Measurements from ENCODE around the gene DPM2.

DNA sequence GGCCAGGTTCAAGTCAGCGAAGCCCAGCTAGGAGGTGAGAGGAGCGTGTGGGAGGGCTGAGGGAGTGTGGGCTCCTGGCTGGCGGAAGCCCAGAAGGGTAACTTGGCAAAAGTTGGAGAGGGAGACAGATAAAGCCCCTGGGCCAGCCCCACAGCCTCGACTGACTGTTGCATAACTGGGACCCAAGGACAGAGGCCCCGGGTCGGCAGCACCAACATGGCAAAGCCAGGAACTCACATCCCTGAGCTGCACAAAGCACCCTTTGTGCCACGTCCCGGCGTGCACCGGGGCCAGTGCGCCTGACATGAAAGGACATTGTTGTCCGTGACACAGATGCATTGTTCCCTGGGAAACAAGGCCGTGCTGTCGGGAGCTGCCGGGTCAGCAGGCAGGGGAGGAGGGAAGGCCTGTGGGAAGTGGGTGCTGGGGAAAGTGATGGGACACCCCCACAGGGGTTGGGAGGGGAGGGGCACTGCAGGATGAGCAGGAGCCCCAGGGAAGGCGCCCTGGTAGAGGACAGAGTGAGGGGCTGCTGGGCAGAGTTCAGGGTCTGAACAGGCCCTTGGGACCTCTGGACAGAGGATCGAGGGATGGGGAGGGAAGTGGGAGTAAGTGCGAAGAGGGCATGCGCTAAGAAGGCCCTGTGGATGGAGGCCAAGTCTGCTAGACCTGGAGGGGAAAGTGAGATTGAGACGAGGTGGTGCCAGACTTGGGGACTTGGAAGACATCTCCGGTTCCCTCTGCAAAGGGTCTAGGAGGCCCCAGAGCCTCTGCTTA, 13.0 kb upstream of the DPM2 start:
- no peak for TF ChIP-seq EZH2 (IDR thresholded peaks at IDR 0.05; ENCODE audit: low read depth, unreplicated experiment)
- TF ChIP-seq EZH2phosphoT487 (IDR thresholded peaks at IDR 0.05; ENCODE audit: unreplicated experiment) = no peak
- TF ChIP-seq, protein P1, sequence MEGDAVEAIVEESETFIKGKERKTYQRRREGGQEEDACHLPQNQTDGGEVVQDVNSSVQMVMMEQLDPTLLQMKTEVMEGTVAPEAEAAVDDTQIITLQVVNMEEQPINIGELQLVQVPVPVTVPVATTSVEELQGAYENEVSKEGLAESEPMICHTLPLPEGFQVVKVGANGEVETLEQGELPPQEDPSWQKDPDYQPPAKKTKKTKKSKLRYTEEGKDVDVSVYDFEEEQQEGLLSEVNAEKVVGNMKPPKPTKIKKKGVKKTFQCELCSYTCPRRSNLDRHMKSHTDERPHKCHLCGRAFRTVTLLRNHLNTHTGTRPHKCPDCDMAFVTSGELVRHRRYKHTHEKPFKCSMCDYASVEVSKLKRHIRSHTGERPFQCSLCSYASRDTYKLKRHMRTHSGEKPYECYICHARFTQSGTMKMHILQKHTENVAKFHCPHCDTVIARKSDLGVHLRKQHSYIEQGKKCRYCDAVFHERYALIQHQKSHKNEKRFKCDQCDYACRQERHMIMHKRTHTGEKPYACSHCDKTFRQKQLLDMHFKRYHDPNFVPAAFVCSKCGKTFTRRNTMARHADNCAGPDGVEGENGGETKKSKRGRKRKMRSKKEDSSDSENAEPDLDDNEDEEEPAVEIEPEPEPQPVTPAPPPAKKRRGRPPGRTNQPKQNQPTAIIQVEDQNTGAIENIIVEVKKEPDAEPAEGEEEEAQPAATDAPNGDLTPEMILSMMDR (conservative IDR thresholded peaks at IDR 0.05; ENCODE audit: low read depth in 2 of 2) = no peak
- TF ChIP-seq POLR2AphosphoS5 (IDR thresholded peaks at IDR 0.05; ENCODE audit: low read depth) = no peak
